NCI-H226 (cell line): Measurements from ENCODE around the gene CYFIP1.

Experiments
- DNase-seq: peaks from one replicate; pipeline ENCODE4 v3.0.0-alpha.2; 2015

The CYFIP1 gene

DNA sequence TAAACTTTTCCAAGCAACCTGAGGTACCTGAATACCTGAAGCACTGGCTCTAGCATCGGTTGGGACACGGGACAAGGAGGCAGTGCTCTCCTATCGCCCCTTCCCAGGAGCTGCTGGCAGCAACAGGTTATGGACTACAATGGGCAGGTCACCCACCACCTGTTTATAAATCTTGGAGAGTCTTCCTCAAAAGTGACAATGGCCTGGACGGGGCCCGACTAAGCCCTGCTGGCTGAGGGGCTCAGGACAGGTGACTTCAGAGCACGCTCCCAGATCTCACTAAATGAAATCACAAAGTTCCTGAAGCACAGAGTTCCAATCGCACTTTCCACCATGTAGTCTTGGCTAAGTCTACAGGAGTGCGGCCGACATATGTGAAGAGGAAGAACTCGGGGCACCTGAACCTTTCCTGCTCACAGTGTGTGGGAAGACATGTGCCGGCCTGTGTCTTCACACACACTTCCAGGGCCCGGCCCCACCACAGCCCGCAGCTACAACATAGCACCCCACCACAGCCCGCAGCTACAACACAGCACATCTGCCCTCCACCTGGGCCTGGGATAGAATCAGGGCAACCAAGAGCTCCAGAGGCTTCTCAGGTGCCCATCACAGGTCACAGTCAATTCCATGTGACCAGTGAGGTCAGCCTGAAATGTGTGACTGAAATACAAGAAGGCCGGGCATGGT is 12.9 kb downstream of the CYFIP1 start:
- no peak for DNase-seq

GRCh38 chr15:22966321-22967083 is 13.7 kb downstream of the CYFIP1 start:
- no peak for DNase-seq

GRCh38 chr15:22963641-22964040 is 16.5 kb downstream of the CYFIP1 start:
- no peak for DNase-seq

DNA sequence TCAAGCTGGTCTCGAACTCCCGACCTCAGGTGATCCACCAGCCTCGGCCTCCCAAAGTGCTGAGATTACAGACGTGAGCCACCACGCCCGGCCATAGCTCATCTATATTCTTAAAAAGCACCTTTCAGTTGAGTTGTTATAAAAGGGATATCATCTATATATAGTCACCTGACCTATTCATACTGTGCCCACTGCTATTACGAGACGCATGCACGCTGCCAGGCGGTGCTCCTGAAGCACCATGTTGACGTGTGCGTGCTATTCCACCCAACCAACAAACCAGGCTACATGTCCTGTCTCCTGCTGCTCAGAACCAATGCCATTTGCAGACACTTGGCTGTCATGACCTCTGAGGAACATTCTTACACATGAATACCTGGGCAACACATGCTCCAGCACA is 17.6 kb downstream of the CYFIP1 start:
- DNase-seq: no peak

DNA sequence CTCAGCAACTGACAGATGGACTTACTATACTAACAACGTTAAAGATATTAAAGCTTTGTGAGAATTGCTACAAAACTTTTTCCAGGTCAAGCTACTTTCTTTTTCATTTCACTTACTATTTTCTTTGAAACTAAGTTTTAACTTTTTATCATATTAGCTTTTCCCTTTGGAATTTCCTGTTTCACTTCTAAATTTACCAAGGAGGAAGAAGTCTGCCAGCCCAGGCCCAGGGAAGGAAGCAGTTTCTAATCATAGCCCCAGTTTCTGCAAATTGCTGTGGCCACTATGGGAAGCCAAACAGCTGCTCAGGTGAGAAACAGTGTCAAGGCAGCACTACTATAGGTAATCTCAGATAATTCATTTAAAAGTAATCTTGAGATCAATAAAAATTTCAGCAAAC is 18.4 kb downstream of the CYFIP1 start:
- DNase-seq: peak; percentile 7

- no peak for DNase-seq
Measured at GRCh38 chr15:22960556-22960955, 19.6 kb downstream of the CYFIP1 start.

- no peak for DNase-seq
Measured at GRCh38 chr15:22960126-22960525, 20.0 kb downstream of the CYFIP1 start.

DNA sequence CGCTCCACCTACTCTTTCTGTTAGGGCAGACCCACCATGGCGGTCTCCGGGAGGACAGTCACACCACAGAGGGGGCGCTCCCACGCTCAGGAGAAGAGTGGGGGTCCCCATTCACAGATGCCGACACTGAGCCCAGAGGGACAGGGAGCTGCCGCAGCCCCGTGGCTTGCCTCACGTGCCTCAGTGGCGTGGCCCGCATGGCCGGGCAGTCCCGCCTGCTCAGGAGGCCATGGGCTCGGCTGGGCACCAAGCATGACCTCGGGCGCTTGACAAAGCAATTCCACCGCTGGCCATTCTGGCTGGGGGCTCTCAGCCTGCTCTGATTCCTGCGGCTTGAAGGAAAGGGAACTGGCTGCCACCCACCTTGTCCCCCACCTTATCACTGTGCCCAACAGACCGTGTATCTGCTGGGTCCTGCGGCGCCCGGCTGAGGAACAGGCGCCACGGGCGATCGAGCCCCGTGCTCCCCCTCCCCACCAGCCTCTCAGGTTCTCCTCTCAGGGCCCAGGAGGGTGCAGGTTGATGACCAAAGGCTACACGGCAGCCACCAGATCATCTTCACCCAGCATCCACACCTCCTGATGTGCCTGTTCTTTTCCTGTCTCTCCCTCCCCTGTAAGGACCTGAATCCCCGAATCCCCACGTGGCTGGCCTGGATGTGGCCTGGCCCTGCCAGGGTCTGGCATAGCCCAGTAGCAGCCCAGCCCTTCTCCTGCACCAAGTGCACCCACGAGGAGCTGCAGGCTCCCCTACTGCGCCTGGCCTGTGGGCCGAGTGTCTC is 20.7 kb downstream of the CYFIP1 start:
- no peak for DNase-seq

- DNase-seq: no peak
Measured at GRCh38 chr15:22958487-22959280, 21.5 kb downstream of the CYFIP1 start.

- DNase-seq: no peak
Measured at GRCh38 chr15:22956978-22957260, 23.2 kb downstream of the CYFIP1 start.

DNA sequence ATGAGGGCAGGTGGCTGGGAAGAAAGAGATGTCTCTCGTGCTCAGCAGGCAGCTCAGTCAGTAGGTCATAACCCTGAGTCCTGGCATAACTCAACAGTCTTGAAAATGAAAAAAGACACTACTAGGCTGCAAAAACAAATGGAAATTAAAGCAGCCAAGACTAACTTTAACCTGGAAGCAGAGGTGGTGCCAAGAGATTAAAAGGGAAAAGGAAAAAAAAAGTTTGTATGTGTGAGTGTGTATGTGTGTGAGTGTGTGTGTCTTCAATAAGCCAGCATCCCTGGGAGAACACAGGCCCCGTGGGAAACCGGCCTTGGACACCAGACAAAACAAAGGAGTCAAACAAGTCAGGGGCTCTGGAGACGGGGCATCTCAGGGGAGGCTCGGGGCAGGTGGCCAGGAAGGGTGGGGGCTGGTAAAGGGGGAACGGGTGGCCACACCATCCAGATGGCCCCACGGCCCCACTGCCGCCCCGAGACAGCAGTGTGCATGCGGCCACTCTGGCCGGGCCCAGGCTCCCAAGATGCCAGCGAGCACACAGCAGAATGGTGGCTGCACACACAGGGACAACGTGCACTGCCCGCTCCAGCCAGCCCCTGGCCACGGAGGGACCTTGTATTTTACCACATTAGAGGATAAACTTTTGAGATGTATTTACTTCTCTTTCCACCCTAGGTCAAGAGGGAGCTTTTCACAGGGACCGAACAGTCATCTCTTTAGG is 23.8 kb downstream of the CYFIP1 start:
- no peak for DNase-seq

GRCh38 chr15:22955544-22956119 is 24.5 kb downstream of the CYFIP1 start:
- no peak for DNase-seq

GRCh38 chr15:22954798-22955543 is 25.2 kb downstream of the CYFIP1 start:
- DNase-seq: no peak

GRCh38 chr15:22954326-22954725 is 25.8 kb downstream of the CYFIP1 start:
- DNase-seq: no peak

- DNase-seq: no peak
Measured at GRCh38 chr15:22952796-22953579, 27.2 kb downstream of the CYFIP1 start.

DNA sequence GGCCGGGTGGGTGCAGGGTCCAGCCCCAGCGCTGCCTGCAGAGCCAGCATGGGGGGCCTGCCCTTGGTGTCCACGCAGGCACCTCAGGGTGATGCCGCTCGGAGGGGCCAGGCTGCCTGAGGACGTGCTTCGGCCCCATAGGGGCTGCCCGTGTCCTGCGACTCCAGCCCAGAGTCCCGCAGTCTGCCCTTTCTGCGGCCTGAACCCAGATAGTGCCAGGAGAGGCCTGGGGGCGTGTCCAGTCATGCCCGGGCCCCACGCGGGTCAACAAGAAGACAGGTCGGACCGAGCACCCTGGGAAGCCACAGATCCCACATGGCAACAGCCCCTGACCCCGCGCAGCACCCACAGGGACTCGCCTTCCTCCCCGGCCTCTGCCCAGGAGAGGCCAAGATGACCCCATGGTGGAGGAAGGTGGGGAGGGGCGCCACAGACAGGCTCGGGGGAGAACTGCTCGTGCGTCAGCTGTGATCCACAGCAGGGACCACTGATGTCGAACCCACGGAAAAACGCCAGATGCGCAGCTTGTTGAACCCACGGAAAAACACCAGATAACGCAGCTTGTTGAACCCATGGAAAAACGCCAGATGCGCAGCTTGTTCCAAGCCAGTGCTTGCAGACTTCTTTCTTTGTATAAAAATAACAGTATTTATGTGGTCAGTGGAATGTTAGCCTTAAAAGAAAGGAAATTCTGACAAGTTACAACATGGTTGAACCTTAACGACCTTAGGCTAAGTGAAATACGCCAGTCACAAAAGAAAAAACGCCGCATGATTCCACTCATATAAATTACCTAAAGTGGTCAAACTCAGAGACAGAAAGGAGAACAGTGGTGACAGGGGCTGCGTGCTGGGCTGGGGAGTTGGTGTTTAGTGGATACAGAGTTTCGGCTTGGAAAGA is 28.5 kb downstream of the CYFIP1 start:
- no peak for DNase-seq

DNA sequence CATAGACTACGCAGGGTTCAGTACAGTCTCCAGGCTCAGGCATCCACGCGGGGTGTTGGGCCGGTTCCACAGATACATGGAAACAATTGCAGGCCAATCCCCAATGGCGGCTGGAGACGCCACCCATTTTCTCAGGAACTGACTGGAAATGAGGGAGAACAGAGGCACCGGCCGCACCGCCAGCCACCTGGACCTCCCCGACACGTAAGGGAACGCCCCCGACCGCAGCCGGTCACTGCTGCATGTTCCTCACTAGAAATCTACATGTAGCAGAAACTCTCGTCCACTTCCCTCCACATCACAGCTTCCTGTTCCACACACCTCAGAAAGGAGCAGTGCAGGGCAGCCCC is 29.2 kb downstream of the CYFIP1 start:
- no peak for DNase-seq

DNA sequence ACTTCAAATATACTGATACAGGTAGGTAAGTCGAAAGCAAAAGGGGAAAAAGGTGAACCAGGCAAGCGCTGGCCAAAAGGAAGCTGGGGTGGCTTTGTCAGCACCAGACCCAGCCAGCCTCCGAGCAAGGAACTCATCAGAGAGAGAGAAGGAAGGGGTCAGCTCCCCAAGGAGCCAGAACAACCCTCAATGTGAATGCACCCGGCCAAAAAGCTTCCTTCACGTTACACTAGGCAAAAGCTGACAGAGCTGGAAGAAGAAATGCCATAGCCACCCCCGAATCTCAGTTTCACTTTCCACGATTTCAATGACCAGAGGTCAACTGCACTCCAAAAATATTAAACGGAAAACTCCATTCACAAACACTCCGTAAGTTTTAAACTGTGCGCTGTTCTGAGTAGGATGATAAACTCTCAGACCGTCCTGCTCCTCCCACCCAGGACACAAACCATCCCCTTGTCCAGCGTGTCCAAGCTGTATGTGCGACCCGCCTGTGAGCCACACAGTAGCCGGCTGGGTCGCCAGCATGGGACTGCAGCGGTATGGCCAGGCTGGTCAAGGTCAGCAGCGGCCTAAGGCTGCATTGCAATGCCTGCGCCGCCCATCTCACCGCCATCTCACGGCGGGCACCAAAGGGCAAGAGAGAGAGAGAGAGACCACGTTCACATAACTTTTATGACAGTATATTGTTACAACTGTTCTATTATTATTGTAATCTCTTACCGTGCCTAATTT is 29.7 kb downstream of the CYFIP1 start:
- DNase-seq: no peak

DNA sequence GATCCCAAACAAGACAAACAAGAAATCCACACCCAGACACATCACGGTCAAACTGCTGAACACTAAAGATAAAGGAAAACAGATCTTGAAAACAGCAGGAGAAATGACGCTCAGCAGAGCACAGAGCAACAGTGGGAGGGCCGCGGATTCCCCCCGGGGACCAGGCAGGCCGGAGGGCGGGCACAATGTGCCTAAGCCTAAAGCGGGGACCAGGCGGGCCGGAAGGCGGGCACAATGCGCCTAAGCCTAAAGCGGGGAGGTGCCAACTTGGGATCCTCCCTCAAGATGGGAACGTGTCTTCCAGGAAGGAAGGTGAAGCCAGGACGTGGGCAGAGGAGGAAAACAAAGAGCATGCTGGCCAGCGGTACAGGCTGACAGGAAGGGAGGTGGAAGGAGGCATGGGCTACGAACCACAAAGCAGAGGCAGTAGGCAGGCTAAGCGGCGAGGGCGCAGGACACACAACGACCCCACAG is 31.1 kb downstream of the CYFIP1 start:
- DNase-seq: no peak
